ENCODE results near the gene LY6G5B.

DNA sequence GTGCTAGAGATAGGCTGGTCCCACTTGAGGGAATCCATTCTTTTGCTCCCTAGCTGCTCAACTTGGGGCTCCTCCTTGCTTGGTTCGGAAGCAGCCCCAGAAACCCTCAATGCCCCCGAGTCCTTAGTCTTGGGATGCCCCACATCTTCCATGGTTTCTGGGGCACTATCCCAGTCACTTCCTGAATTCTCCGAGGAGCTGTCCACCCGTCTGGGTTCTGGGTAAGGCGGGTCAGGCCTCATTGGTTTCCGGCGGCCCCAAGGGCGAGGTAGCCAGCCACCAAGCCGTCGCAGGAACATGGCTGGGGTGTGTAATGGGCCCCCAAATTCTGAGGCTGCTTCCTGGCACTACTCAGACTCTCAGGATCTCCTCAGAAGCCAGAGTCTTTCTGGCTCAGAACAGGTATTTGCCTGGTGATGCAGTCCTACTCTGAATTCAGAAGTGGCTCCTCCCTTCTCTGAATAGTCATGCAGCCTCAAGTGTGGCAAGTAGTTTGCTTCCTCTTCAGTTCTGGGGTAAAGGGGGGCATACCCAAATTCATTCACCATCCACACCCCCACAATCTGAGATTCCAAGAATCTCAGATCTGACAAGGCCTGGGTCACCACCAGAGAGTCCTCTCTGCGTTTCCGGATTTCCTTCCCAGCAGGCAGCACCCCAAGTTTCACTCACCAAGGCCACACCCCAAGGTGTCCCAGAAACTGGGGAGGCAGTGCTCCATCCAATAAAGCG, 10.0 kb upstream of the LY6G5B start:
- TF ChIP-seq, protein P1, sequence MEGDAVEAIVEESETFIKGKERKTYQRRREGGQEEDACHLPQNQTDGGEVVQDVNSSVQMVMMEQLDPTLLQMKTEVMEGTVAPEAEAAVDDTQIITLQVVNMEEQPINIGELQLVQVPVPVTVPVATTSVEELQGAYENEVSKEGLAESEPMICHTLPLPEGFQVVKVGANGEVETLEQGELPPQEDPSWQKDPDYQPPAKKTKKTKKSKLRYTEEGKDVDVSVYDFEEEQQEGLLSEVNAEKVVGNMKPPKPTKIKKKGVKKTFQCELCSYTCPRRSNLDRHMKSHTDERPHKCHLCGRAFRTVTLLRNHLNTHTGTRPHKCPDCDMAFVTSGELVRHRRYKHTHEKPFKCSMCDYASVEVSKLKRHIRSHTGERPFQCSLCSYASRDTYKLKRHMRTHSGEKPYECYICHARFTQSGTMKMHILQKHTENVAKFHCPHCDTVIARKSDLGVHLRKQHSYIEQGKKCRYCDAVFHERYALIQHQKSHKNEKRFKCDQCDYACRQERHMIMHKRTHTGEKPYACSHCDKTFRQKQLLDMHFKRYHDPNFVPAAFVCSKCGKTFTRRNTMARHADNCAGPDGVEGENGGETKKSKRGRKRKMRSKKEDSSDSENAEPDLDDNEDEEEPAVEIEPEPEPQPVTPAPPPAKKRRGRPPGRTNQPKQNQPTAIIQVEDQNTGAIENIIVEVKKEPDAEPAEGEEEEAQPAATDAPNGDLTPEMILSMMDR (IDR thresholded peaks at IDR 0.05): no peak
- no peak for TF ChIP-seq EP300 (IDR thresholded peaks at IDR 0.05)
- TF ChIP-seq POLR2A (IDR thresholded peaks at IDR 0.05): no peak
- TF ChIP-seq POLR2AphosphoS5 (IDR thresholded peaks at IDR 0.05): no peak

Data from upper lobe of left lung (tissue), 4 donors.